ENCODE results near the gene KRTAP29-1.
"Not testable (repeated sequence)": the region's sequence is repeated elsewhere in the genome, so short reads cannot be mapped to it uniquely, and the experiment has no call there.

Gene KRTAP29-1, protein sequence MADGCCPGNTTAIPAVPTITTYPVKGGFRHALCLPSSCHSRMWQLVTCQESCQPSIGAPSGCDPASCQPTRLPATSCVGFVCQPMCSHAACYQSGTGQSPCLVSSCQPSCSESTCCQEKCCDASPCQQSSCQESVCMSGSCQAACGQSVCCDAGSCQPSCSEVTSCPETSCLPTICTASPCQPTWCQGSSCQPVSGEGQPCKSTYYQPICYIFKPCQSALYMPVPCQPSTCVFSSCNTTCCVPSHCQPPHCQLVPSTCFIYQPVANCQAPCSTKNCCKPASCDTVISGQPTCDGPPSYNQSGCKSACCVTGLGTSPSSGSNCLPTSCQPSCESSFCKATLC

DNA sequence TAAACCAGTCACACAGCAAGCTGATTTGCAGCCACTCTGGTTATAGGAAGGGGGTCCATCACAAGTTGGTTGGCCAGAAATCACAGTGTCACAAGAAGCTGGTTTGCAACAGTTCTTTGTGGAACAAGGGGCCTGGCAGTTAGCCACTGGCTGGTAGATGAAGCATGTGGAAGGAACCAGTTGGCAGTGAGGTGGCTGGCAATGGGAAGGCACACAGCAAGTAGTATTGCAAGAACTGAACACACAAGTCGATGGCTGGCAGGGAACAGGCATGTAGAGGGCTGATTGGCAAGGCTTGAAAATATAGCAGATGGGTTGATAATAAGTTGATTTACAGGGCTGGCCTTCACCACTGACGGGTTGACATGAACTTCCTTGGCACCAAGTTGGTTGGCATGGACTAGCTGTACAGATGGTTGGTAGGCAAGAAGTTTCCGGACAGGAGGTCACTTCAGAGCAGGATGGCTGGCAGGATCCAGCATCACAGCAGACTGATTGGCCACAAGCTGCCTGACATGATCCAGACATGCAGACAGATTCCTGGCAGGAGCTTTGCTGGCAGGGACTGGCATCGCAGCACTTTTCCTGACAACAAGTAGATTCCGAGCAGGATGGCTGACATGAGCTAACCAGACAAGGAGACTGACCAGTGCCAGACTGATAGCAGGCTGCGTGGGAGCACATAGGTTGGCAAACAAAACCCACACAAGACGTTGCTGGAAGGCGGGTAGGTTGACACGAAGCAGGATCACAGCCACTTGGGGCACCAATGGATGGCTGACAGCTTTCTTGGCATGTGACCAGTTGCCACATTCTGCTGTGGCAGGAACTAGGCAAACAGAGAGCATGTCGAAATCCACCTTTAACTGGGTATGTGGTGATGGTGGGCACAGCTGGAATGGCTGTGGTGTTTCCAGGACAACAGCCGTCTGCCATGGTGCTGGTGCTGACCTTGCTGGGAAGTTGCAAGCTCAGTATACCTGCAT lies at the start of gene KRTAP29-1:
TSS of gene KRTAP29-1 (minus strand) at position 936 of the 986 bp plus-strand sequence. CDS start at position 936, 0 bp downstream.
- DNase-seq: peak; percentile 9

DNA sequence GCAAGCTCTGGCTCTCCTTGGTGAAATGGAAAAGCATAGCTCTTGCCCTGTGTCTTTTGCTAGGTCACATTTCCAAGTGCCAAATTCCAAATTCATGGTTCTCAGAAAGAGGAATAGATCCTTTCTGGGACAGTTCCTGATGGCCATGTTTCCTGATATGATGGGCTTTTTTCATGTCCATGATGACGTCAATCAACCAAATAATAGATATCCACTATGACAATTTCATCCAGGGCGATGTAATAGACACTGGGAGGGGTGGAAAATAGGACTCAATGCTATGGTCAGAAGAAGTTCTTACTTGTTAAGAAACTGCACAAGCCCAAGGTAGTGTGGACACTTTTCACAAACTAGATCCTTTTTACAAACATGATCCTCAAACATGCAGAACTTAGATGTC lies 48.5 kb upstream of the KRTAP29-1 start:
- DNase-seq: no peak

DNA sequence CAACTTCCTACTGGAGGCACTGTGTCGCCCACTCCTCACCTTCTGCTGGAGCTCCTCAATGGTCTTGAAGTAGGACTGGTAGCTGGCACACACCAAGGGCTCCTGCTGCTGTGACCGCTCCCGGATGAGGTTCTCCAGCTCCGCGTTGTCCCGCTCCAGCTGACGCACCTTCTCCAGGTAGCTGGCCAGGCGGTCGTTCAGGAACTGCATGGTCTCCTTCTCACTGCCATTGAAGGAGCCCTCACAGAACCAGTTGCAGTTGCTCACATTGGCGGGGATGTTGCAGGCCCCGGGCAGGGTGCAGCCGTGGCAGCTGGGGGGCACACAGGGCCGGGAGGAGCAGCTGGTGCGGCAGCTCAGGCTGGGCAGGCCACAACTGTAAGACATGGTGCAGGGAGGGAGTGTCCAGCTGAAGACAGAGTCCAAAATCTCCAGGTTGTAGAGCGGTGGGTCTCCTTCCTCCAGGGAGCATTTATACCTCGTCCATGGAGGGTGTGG lies 47.8 kb upstream of the KRTAP29-1 start, which contains the start of gene KRT33A:
TSS of gene KRT33A (minus strand) at position 448 of the 498 bp plus-strand sequence. CDS start at position 387, 61 bp downstream.
- not testable (repeated sequence) for DNase-seq

DNA sequence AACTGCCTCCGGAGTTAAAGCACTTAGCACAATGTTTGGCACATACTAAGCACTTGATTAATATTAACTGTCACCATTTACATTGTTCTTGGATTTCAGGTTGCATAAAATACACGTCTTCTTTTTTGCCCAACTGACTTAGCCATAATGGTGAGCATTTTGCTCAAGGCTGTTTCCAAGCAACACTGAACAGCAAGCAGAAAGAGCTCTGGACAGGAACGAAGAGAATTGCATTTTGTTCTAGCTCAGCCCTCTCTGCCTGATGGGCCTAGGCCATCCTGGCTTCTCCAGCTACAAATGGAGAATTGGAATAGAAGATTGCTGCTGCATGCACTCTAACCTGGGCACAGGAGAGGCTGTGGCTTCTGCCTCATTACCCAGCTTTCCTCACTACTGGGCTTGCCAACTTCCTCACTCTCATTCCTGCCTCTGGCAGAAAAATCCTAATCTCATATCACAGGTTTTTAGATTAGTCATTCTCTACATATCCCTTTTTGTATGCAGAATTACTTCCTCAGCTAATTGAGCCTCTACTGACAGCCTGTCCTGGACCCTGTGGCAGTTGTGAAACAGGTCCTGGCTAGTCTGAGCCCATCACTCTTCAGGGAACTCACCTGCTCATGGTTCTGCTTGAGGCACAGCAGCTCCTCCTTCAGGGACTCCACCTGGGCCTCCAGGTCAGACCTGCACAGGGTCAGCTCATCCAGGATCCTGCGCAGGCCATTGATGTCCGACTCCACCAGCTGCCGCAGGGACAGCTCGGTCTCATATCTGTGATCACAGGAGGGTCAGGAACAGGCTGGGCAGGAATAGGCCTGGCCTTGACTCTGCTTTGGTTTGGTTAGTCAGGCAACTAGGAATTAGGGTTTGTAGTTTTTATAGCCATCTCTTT lies 45.5 kb upstream of the KRTAP29-1 start:
- no peak for DNase-seq

DNA sequence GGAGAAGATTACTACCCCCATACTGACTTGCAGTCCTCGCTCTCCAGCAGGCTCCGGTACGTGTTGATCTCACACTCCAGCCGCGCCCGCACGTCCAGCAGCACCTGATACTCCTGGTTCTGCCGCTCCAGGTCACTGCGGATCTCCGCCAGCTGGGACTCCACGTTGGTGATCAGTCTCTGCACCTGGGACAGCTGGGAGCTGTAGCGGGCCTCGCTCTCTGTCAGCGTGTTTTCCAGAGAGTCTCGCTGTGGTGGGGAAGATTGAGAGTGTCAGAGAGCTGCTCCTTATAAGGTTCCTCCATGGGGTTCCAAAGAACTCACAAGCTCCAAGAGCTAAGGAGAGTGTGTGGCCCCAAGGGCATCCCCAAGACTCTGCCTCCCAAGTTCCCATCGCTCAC lies 43.8 kb upstream of the KRTAP29-1 start:
- not testable (repeated sequence) for DNase-seq

DNA sequence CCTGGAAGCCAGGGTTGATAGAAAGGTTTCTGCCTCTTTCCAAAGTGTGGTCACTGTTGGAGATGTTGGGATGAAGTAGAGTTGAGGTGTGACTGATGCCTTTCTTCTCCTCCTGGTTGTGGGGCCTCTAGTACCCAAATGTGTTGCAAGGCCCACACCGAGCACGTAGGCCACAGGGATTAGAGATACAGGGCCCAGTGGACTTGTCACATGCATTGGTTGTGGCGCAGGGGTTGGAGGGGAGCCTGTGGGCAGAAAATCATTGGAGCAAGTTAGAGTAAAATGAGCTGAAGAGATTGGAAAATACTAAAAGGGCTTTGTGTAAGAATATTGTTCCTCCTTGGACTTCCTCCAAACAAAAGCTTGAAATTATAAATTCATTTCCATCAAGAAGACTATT lies 43.3 kb upstream of the KRTAP29-1 start:
- DNase-seq: no peak

DNA sequence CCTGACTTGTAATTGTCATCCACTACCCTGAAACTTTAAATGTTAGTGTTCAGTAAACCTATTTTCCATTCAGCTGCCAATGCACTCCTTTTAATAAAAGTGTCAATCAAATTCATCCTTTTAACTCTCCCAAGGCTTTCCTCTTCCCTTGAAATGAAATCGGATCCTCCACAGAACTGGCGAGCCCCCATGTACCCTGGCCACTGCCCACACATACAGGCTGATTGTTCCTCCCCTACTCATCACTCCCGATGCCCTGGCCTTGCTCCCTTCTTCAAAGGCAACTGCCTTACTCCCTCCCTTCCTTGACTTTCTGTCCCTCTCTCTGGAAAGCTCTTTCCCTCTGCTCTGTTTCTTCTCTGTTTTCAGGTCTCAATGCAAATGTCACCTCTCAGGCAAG lies 40.4 kb upstream of the KRTAP29-1 start:
- DNase-seq: no peak

DNA sequence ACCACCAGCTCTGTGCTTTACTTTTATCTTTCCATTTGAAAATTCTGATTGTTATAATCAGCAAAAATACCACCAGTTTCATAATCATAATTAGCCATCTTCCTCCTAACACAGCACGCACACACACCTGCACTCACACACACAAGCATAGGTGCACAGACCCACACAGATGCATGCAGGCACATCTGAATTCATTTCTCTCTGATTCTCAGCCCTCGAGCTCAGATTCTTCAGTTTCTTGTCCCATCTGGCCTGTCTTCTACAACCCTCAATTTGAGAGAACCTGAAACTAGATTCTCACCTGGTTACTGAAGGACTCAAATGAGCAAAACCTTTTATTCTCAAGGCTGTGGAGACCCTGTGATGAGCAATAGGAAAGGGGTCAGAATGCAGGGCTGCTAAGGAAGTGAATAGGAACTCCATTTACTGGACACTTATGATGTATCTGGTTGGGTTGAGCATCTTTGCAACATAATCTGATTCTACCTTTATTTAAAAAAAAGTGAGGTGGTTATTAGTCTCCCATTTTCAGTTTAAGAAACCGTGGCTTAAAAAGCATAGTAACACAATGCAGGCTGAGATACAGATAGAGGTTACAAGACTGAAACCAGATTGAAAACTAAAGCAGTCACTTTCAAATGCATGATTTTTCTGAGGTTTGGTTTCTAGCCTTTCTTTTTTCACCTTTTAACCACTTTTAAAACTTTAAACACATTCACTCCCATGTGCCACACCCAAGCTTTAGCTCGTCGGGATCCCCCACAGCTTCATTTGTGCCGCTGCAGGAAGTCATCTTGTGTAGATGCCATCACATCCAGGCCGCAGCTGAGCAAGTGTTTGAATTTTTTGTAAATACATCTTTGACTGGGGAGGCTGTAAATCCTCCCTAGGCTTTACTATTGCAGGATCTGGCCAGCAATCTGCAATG lies 38.5 kb upstream of the KRTAP29-1 start:
- no peak for DNase-seq

DNA sequence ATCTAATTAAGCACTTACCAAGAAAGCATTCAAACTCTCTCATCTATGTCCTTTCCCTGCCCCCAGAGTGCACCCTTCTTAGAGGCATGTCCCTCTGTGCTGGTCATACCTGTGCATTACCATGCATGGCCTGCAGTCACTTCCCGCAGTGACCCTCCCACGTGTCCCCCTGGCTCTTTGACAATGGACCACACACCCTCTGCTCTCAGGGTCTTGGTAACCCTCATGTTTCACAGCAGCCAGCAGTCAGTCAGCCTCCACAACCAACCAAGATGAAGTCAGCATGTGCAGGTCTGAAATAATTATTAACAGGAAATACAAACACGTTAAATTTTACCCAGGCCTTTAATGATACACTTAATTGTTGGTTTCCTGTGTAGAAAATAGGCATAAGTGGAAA lies 37.8 kb upstream of the KRTAP29-1 start:
- no peak for DNase-seq

DNA sequence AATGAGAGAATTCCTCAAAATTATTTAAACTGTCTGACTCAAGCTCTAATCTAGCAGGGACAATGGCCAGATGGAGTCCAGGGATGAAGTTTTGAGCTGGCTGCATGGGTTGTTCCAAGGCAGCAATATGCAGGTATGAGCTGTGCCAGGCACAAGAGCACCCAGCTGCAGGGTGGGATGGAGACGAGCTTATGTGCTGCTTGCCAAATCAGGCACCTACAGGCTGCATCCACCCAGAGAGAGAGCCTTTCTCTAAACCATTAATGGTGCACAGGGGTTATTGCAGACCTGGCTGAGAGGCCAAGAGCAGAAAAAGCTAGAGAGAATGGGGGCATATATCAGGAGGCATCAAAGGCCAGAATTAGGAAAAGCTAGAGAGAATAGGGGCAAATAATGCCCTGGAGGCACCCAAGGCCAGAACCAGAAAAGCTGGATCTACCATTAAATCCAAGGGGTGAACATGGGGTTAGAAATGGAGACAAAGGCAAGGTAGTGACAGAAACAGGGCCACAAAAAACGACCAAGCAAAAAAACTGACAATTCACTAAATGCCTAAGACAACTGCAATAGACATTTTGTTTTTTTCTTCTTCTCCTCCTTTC lies 37.0 kb upstream of the KRTAP29-1 start:
- DNase-seq: no peak

DNA sequence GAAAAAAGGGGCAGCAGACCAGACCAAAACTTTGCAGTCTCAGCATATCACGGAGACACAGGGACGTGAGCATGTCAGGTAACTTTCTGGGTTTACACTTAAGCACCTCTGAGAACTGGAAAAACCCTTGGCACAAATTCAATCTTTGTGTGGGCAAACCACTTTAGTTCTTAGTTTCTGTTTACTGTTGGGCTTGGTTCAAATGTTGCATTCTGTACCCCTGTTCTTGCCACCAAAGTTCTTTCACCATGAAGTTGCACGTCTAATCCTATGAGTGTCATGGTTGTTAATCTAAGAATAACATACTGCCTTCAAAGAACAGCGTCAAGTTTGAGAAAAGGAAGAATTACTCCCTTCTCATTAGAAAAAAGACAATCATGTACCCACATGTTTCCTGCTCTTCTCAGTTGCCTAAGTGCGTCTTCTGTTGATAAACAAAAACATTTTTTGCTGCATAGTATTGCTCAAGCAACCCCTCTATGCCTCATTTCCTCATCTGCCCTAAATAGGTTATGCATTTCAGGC lies 36.4 kb upstream of the KRTAP29-1 start:
- peak; percentile 41 for DNase-seq

DNA sequence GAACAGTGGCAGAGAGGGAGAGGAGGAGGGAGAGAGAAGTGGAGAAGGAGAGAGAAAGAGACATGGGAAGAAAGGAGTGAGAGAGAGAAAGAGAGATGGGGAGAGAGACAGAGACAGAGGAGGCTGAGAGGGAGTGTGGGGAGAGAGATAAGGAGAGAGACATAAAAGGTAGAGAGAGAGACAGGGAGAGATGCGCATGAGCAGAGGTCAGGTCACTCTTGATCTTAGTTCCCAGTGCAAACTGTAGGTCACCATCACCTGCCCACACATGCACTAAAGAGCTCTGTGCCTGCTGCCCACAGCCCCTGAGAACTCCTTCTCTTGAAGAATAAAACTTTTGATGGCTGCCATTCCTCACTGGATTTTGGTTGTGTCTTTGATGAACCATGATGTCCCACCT lies 33.1 kb upstream of the KRTAP29-1 start:
- no peak for DNase-seq

DNA sequence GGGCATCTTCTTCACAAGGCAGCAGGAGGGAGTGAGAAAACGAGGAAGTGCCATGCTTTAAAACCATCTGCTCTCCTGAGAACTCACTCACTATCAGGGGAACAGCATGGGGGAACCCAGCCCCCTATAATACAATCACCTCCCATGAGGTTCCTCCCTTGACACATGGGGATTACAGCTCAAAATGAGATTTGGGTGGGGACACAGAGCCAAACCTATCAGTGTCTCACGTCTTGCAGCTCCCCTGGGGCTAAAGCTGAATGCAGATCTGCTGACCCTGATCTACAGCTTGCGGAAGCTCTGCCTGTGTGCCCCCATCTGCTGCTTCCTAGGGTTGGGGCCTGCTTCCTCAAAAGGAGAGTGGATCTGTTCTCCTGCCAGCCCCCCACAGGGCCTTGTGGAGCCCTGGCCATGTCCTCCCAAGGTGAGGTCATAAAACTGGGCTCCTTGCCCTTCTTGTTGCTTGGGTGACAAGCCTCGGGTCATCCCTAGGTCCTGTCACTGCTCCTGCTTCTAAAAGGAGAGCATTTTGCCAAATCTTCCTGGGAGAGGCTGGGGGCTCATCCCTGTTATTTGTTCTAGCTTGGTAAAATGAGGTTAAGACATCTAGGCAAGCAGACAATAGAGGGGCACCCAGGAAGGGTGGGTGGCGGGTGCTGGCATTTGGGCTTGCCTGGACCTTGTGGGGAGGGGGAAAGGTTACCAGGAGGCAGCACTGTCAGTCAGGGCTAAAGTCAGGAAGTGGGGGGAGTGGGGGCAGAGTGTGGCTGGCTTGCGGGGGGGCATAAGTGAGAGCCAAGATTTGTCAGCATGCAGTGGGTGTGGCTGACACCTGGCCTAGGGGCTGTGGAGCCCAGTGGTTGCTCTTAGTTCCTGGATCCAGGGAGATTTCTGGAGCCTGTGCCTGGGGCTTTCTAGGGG lies 32.0 kb upstream of the KRTAP29-1 start:
- no peak for DNase-seq

DNA sequence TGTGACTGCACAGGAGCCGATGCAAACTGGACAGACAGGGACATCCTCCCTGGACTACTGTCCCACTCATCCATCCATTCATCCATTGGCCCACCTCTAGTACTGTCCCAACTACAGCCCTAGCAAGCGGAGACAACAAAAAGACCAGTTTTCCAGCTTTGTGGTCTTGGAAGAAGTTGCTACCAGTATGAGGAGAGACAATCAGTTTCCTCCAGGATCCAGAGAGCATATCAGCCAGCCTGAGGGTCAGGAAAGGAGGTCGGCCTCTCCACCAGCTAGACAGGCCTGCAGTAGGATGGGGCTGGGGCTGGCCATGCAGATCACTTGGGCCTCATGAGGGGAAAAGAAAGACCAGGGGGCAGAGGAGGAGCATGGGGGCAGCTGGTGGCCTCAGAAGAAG lies 31.2 kb upstream of the KRTAP29-1 start:
- DNase-seq: no peak

DNA sequence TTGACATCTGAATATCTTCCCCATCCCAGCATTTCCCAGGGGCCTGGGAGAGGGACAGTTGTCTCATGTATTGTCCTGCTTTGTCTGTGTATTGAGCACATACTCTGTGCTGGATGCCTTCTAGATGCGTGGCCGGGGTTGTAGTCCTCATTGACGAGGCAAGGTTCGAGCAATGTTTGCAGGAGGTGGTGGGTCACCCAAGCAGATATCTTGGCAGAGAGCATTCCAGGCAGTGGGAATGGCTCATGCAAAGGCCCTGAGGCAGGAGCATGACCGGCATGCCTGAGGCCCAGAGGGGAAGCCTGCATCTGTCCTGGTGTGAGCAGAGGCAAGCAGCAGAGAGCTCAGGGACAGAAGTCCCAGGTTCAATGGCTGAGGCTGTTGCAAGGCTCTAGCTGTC lies 30.4 kb upstream of the KRTAP29-1 start:
- no peak for DNase-seq

DNA sequence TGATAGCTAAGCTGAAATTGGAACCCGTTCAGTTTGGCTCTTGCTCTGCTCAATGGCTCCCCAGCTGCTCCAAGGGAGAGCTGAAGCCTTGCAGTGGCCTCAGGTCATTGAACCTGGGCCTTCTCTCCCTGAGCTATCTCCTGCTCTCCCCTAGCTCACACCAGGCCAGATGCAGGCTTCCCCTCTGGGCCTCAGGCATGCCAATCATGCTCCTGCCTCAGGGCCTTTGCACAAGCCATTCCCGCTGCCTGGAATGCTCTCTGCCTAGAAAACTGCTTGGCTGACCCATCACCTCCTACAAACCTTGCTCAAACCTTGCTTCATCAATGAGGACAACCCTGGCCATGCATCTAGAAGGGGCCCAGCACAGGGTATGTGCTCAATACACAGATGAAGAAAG lies 29.6 kb upstream of the KRTAP29-1 start:
- DNase-seq: no peak

DNA sequence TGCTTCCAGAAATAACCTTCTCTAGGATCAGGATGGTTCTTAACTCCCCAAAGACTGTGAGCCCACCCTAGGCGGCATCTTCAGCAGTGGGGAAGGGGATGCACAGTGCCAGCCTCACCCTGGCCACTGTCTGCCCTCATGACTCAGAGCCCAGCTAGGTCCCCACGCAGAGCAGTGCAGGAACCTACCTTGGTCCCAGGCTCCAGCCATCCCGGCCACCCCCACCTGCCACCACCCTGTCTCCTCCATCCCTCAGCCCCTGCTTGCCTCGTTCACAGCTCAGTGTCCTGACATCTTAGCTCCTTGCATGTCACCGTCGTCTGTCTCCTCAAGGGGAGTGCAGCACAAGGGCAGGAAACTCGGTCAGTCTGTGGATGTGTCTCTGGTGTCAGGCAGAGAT lies 29.0 kb upstream of the KRTAP29-1 start:
- DNase-seq: no peak

DNA sequence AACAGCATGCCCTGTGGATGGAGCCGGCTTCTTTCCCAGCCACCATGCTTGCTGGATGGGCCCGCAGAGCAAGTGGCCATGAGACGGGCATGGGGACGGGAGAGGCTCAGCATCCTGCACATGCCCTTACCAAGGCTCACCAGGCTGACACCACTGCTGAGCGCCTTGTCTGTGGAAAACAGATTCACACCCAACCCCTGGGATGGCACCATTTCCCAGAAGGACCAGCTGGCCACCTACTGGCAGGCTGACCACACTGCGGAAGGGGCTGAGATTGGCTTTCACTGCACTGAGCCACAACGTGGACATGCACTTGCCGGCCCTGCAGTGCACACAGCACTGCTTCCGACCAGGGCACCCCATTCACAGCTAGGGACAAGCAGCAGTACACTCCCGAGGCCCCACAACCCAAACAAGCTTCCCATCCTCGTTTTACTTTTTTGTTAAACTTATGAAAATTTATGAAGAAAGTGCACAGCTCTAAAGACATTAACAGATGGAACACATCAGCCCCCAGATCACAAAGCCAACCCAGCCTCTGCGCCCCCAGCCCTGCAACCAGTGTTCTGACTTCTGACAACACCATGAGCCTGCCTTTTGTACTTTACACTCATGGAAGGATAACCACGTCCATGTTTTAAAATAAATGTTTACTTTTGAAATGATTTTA lies 26.8 kb upstream of the KRTAP29-1 start:
- DNase-seq: peak; percentile 61

DNA sequence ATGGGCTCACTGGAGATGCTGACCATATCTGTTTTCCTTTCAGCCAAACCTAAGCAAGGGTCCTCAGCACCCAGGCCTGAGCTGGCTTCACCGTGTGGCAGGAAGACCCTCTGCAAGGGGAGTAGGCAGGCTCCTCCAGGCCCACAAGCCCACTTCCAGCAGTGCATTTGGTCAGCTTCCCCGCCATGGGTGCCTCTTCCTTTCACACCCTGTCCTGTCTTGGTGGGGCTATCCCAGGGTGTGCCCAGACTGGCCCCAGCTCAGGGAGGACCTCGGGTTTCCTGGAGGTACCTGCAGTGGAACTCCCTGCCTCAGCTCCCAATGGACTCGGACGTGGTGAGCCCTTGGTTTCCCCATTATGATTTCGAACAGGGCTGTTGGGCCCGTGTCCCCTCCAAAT lies 25.6 kb upstream of the KRTAP29-1 start:
- no peak for DNase-seq
